Medulla oblongata (tissue), 1 donor: ENCODE data around the gene NFYB.
"Not testable (repeated sequence)": the region's sequence is repeated elsewhere in the genome, so short reads cannot be mapped to it uniquely, and the experiment has no call there.

ENCODE experiments used
- DNase-seq: peaks from one replicate; pipeline ENCODE4 v3.0.0-alpha.2; 2015; ENCODE audit errors: extremely low spot score

Gene NFYB

DNA sequence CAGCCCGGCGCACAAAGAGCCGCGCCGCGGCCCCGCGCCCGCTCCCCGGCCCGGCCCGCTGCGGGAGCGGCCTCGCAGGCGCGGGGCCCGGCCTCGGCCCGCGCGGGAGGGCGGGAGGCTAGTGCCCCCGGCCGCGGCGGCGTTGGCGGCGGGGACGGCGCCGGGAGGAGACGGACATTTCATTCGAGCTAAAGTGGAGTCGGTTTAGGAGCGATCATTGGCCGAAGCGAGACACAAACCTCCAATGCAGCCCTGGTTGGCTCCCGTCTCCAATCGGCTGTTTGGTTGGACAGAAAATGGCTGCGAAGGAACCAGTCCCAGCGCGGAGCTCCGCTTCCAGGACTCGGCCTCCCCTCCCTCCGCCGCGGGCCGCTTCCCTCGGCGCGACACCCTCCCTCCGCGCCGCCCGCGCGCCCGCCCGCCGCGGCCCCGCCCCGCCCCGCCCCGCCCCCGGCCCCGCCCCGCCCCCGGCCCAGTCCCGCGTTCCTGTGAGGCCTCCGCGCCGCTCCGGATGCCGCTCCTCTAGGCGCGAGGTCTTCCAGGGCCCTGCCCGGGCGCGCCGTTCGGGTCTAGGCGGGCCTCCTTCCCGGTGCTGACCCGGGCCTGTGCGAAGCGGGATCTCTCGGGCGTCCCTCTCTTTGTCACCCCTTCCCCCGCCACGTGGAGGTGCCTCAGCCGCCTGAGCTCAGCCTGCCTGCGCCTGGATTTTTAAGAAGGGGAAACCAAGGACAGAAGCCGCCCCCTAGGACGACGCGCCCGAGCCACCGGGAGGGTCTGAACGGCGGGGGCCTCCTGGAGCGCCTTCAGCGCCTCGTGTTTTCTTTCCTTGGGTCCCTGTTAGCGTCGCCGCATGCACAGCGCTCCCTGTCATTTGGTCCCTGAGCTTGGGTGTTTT lies at the start of gene NFYB:
TSS of gene NFYB (minus strand) at position 309 of the 895 bp plus-strand sequence. CDS start 2,757 bp downstream, outside the sequence.
- peak; percentile 97 for DNase-seq

DNA sequence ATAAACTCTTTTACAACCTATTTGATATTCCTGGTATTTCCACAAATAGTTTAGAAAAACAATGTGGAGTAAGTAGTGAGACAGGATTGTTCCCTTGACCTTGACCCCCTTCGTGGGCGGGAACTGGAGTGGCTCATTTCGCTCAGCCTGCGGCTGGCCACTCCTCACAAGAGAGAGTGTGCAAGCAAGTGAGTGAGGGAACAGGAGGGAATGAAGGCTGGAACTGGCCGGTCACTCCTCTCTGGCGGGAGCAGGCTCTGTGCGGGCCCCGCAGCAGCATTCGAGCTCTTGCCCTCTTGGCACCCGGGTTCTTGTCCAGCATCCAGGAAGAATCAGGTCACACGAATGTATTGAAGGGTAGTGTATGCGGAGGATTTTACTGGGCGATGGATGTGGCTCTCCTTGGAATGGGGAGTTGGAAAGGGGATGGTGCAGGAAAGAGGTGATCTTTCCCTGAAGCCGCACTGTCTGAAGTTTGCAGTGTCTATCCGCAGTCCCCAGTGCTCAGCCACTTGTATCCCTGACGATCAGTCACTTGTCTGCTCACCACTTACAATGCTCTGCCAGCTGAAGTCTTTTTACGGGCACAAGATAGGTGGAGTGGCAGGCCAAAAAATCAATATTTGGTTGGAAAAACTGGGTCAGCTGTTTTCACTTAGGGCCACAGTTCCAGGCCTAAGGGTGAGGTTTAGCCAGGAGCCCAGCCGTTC lies 49.6 kb upstream of the NFYB start:
- DNase-seq = no peak

- no peak for DNase-seq
These were observed 45.4 kb upstream of the NFYB start for GRCh38 chr12:104183443-104183842.

- DNase-seq = no peak
These were observed 44.8 kb upstream of the NFYB start for GRCh38 chr12:104182621-104183378.

DNA sequence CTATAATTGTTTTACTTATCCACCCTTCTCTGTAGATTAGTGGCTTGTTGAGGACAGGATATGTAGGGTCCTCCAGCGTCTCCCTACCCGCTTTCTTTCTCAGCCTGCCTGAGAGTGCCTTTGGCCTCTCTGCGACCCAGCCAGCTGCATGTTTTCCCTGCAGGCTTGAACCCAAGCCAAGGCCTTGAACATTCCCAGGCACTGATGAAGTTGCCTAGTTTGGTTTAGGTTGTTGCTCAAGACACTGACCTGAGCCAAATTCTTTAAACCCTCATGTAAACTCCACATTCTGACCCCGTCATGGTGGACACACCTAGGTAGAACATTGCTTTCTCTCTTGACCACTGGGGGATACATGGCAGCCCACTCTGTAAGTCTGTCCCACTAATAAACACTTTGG lies 44.1 kb upstream of the NFYB start:
- DNase-seq = no peak

DNA sequence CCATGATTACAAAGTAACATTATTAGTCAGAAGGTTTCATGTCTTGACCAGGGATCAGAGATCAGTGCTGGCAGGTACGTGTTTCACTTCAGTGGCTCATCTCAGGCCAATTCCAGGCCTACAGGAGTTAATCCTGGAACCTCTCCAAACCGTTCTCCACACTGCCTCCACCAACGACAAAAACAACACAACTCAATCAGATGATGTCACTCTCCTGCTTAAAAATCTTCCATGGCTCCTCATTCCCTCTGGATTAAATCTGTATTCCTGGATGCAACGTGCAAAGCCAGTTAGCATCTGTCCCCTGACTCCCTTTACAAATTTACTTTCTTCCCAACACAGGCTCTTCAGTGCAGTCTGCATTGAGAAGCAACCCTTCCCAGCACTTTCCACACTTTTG lies 43.3 kb upstream of the NFYB start:
- DNase-seq = no peak

GRCh38 chr12:104180374-104180773 lies 42.4 kb upstream of the NFYB start:
- DNase-seq = no peak

GRCh38 chr12:104177663-104178501 lies 39.9 kb upstream of the NFYB start:
- no peak for DNase-seq

GRCh38 chr12:104177336-104177662 lies 39.3 kb upstream of the NFYB start:
- no peak for DNase-seq

GRCh38 chr12:104175726-104176247 lies 37.8 kb upstream of the NFYB start:
- DNase-seq = no peak

GRCh38 chr12:104173804-104174203 lies 35.8 kb upstream of the NFYB start:
- DNase-seq = not testable (repeated sequence)

DNA sequence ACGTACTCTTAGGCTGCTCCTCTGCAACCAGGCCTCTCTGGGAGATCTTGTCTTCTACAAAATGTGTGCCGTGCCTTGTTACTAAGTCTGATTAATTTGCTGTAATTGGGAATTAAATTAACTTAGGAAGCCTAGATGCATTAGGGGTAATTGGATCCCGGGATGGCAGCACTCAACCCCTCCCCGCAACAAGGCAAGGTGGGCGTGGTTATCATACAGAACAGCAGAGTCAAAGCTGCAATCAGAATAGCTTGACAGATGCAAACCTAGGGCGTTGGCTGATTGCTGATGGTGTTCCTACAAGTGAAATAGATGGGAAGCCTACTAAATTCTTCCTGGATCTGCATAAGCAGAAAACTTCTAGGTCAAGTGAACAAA lies 34.5 kb upstream of the NFYB start:
- DNase-seq = no peak

- no peak for DNase-seq
These were observed 34.0 kb upstream of the NFYB start for GRCh38 chr12:104171785-104172569.

- DNase-seq = no peak
These were observed 30.6 kb upstream of the NFYB start for GRCh38 chr12:104168596-104168995.

- no peak for DNase-seq
These were observed 29.8 kb upstream of the NFYB start for GRCh38 chr12:104167519-104168458.

GRCh38 chr12:104166465-104166864 lies 28.5 kb upstream of the NFYB start:
- no peak for DNase-seq

DNA sequence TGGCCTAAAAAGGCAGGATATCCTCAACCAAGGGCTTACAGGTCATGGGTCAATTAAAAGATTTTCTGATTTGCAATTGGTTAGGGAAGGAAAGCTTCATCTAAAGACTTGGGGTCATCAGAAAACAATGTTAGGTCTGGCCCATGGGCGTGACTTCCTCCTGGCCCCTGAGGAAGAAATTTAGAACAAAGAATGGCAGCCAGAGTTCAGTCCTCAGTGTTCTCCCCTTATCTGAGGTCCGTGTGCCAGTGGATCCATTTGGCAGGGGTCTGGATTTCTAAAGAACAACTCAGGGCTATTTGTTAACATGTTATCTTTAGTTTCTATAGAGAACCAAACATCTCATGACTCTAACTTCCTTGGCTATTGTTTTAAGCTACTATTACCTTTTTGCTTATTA lies 27.8 kb upstream of the NFYB start:
- no peak for DNase-seq

DNA sequence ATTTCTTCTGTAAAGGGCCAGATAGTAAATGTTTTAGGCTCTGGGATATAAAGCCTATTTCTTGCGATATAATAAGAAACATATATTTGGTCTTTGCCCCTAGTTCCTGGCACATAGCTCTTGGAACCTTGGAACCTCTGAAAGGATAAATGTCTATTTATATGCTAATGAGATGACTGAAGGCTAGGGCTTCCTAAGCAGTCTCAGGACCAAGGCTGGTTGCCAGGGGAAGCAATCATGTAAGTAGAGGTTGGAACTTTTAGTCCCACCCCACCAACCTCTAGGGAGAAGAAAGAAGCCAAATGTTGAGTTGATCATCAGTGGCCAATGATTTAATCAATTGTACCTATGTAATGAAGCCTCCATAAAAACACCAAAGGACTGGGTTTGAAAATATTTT lies 26.6 kb upstream of the NFYB start:
- no peak for DNase-seq

- DNase-seq = no peak
These were observed 25.6 kb upstream of the NFYB start for GRCh38 chr12:104163631-104164030.
